Nephron progenitor cell (in vitro differentiated cells): ENCODE results near the gene MRTFB.

Source experiments
- DNase-seq: peaks from one replicate; pipeline ENCODE4 v3.0.0; 2021
- H3K27ac Mint-ChIP-seq: 2 replicates; pipeline ENCODE4 v1.8.0; 2021; ENCODE audit warnings: mild to moderate bottlenecking, moderate library complexity, mixed read lengths
- H3K27me3 Mint-ChIP-seq: 2 replicates; pipeline ENCODE4 v1.8.0; 2021; ENCODE audit warnings: mild to moderate bottlenecking, low read depth, mixed read lengths; ENCODE audit not compliant: poor library complexity
- H3K36me3 Mint-ChIP-seq: 2 replicates; pipeline ENCODE4 v1.8.0; 2021; ENCODE audit warnings: low read depth, mixed read lengths
- H3K4me1 Mint-ChIP-seq: 2 replicates; pipeline ENCODE4 v1.8.0; 2021; ENCODE audit warnings: mixed read lengths
- H3K4me3 Mint-ChIP-seq: 2 replicates; pipeline ENCODE4 v1.8.0; 2021; ENCODE audit warnings: mild to moderate bottlenecking, moderate library complexity, mixed read lengths
- H3K9me3 Mint-ChIP-seq: 2 replicates; pipeline ENCODE4 v1.8.0; 2021; ENCODE audit warnings: mild to moderate bottlenecking, moderate library complexity, mixed read lengths
- TF ChIP-seq, protein P1 (sequence below): fragments of 200-600 bp; sonication (generic); IDR thresholded peaks from 2 replicates; pipeline ENCODE4 v1.5.0; 2021; ENCODE audit warnings: antibody characterized with exemption

MRTFB gene

DNA sequence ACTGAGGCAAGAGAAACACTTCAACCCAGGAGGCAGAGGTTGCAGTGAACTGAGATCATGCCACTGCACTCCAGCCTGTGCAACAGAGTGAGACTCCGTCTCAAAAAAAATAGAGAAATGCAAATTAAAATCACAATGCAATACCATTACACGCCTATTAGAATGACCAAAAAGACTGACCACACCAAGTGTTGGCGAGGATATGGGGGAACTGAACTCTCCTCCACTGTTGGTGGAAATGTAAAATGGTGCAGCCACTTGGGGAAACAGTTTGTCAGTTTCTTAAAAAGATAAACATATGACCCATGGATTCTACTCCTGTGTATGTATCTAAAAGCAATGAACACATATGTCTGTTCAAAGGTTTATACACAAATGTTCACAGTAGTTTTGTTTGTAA is 204.8 kb downstream of the MRTFB start:
- H3K27me3 Mint-ChIP-seq = no peaks in the 10 kb centered on the region
- H3K36me3 Mint-ChIP-seq = peaks cover 12% of the 10 kb centered on the region
- no peaks in the 10 kb centered on the region for H3K4me1 Mint-ChIP-seq
- TF ChIP-seq, protein P1, sequence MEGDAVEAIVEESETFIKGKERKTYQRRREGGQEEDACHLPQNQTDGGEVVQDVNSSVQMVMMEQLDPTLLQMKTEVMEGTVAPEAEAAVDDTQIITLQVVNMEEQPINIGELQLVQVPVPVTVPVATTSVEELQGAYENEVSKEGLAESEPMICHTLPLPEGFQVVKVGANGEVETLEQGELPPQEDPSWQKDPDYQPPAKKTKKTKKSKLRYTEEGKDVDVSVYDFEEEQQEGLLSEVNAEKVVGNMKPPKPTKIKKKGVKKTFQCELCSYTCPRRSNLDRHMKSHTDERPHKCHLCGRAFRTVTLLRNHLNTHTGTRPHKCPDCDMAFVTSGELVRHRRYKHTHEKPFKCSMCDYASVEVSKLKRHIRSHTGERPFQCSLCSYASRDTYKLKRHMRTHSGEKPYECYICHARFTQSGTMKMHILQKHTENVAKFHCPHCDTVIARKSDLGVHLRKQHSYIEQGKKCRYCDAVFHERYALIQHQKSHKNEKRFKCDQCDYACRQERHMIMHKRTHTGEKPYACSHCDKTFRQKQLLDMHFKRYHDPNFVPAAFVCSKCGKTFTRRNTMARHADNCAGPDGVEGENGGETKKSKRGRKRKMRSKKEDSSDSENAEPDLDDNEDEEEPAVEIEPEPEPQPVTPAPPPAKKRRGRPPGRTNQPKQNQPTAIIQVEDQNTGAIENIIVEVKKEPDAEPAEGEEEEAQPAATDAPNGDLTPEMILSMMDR = no peak
- peaks cover 29% of the 10 kb centered on the region for H3K9me3 Mint-ChIP-seq
- no peak overlapping the region for H3K4me3 Mint-ChIP-seq
- DNase-seq = no peak
- H3K27ac Mint-ChIP-seq = peak overlapping the region; percentile 34

DNA sequence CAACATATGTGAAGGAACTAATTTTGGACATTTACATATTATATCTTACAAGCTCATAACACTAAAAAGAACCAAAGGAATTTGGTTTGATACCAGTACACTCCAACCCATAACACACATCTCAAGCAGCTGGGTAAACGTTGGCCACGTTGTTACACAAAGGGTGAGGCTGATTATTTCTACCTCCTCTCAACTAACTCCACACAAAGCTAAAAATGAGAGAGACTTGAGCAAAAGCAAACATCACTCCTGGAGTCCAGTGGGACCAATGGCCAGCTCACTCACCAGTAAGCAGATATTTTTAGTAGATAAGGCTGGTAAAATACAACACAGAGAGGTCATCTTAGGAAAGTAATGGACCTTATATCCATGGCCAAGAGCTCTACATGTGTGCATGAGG is 207.6 kb downstream of the MRTFB start:
- TF ChIP-seq, protein P1 = no peak
- H3K36me3 Mint-ChIP-seq = no peaks in the 10 kb centered on the region
- peaks cover 13% of the 10 kb centered on the region for H3K9me3 Mint-ChIP-seq
- no peaks in the 10 kb centered on the region for H3K4me1 Mint-ChIP-seq
- no peak overlapping the region for H3K27ac Mint-ChIP-seq
- peaks cover under 1% of the 10 kb centered on the region for H3K27me3 Mint-ChIP-seq
- no peak for DNase-seq
- no peak overlapping the region for H3K4me3 Mint-ChIP-seq

DNA sequence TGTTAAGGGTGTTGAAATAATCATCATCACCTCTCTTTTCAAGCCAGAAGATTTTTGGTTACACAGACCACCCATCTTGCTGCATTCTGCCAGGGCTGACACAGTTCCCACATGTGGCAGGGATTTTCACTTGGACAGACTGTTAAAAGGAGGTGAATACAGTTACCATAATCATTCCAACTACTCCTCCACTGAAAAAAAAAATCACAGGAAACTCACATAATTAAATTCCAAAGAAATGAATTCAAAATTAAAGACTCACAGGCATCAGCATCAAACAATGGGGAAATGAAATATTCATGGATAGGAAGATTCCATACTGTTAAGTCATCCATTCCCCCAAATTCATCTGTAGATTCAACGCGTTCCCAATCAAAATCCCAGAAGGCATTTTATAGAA is 209.4 kb downstream of the MRTFB start:
- DNase-seq = no peak
- H3K27me3 Mint-ChIP-seq = peaks cover 5% of the 10 kb centered on the region
- H3K27ac Mint-ChIP-seq = no peak overlapping the region
- no peaks in the 10 kb centered on the region for H3K36me3 Mint-ChIP-seq
- peaks cover 7% of the 10 kb centered on the region for H3K9me3 Mint-ChIP-seq
- no peak overlapping the region for H3K4me3 Mint-ChIP-seq
- TF ChIP-seq, protein P1 = no peak
- peaks cover 7% of the 10 kb centered on the region for H3K4me1 Mint-ChIP-seq

- H3K4me3 Mint-ChIP-seq = peak overlapping the region; percentile 52
- peaks cover 7% of the 10 kb centered on the region for H3K4me1 Mint-ChIP-seq
- DNase-seq = no peak
- H3K27me3 Mint-ChIP-seq = peaks cover 14% of the 10 kb centered on the region
- TF ChIP-seq, protein P1 = no peak
- no peak overlapping the region for H3K27ac Mint-ChIP-seq
- H3K9me3 Mint-ChIP-seq = peaks cover 2% of the 10 kb centered on the region
- H3K36me3 Mint-ChIP-seq = no peaks in the 10 kb centered on the region
Observed at GRCh38 chr16:14283786-14284185, 212.7 kb downstream of the MRTFB start.

GRCh38 chr16:14284371-14284770 is 213.3 kb downstream of the MRTFB start:
- no peak for DNase-seq
- TF ChIP-seq, protein P1 = no peak
- Mint-ChIP-seq H3K27me3 (peaks cover 14% of the 10 kb centered on the region), H3K27ac (no peak overlapping the region), H3K9me3 (peaks cover 8% of the 10 kb centered on the region), H3K4me1 (peaks cover 7% of the 10 kb centered on the region), H3K4me3 (peak overlapping the region; percentile 94), H3K36me3 (peaks cover 4% of the 10 kb centered on the region)

DNA sequence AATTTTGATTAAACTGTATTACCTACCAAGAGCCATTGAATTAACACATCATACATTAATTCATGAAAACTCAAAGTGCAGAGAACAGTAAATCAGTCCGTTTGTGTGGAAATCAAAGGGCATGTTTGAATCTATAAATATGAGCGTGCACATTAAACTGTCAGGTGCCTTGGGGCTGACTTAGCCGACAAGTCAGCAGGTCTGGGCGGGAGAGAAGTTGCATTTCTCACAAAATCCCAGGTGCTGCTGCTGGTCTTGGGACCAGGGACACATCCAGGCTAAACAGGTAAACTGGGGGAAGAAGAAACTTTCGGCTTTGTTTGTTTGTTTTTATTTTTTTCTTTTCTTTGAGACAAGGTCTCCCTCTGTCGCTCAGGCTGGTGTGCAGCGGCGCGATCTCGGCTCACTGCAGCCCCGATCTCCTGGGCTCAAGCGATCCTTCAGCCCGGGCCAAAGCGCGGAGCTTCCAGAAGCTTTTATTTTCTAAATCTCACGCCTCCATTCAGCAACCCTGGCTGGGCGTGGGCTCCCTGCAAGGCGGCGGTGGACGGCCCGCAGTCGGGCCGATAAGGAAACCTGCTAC is 213.9 kb downstream of the MRTFB start:
- H3K4me1 Mint-ChIP-seq = peaks cover 7% of the 10 kb centered on the region
- peaks cover 14% of the 10 kb centered on the region for H3K27me3 Mint-ChIP-seq
- H3K9me3 Mint-ChIP-seq = peaks cover 15% of the 10 kb centered on the region
- H3K36me3 Mint-ChIP-seq = peaks cover 5% of the 10 kb centered on the region
- H3K4me3 Mint-ChIP-seq = peak overlapping the region; percentile 94
- no peak for DNase-seq
- TF ChIP-seq, protein P1 = no peak
- H3K27ac Mint-ChIP-seq = peak overlapping the region; percentile 66
